Keratinocyte (primary cell): ENCODE data around the gene WEE2. TPM values are rescaled to one million over a fixed set of nuclear protein-coding genes. Genes with fewer than 3 reads are reported as not detected.

ENCODE experiments used
- DNase-seq: peaks from one replicate; pipeline ENCODE4 v3.0.0-alpha.2; 2011; ENCODE audit warnings: low read depth, missing footprints, low spot score
- FAIRE-seq: peaks from 2 replicates; lab custom pipeline; 2011; peaks lifted over from hg19 to GRCh38; lab: Jason Lieb, UNC
- H2AFZ ChIP-seq: 2 replicates; pipeline ENCODE4 v1.6.0; 2012; ENCODE audit warnings: low read length, control low read depth, inconsistent platforms; ENCODE audit not compliant: control insufficient read depth
- H3K27ac ChIP-seq: 2 replicates; pipeline ENCODE4 v1.5.1; 2011; ENCODE audit warnings: low read length; ENCODE audit not compliant: control insufficient read depth, insufficient read depth
- H3K27me3 ChIP-seq: 3 replicates; pipeline ENCODE4 v1.6.0; 2011; ENCODE audit warnings: low read length; ENCODE audit not compliant: control insufficient read depth, insufficient read depth; ENCODE audit errors: extremely low read depth
- H3K36me3 ChIP-seq, 2 experiments: 2 replicates in 1 of 2; 3 replicates in 1 of 2; pipeline ENCODE4 v1.5.1; 2011; ENCODE audit warnings: low read length in 2 of 2, mild to moderate bottlenecking in 1 of 2; ENCODE audit not compliant: control insufficient read depth in 2 of 2, insufficient read depth in 2 of 2; ENCODE audit errors: extremely low read depth in 1 of 2
- H3K4me1 ChIP-seq: 3 replicates; pipeline ENCODE4 v1.5.1; 2011; ENCODE audit warnings: low read length; ENCODE audit not compliant: control insufficient read depth, insufficient read depth; ENCODE audit errors: extremely low read depth
- H3K4me2 ChIP-seq: 3 replicates; pipeline ENCODE4 v1.6.0; 2011; ENCODE audit warnings: low read depth, low read length; ENCODE audit not compliant: control insufficient read depth, insufficient read depth; ENCODE audit errors: extremely low read depth
- H3K4me3 ChIP-seq, 3 experiments: fragments of 200-600 bp in 1 of 3; sonication (generic) in 1 of 3; 2 replicates in 2 of 3; 3 replicates in 1 of 3; pipeline ENCODE4 v1.5.1; 2011 to 2016; ENCODE audit warnings: low read length in 3 of 3, mild to moderate bottlenecking in 3 of 3, control low read depth in 2 of 3, inconsistent platforms in 1 of 3, low read depth in 1 of 3, mixed read lengths in 1 of 3, mixed run types in 1 of 3, moderate library complexity in 1 of 3; ENCODE audit not compliant: control insufficient read depth in 2 of 3, insufficient read depth in 2 of 3; ENCODE audit errors: extremely low read depth in 1 of 3
- H3K79me2 ChIP-seq: 2 replicates; pipeline ENCODE4 v1.6.0; 2012; ENCODE audit warnings: low read length; ENCODE audit not compliant: control insufficient read depth, insufficient read depth
- H3K9ac ChIP-seq: 3 replicates; pipeline ENCODE4 v1.6.0; 2011; ENCODE audit warnings: low read length; ENCODE audit not compliant: control insufficient read depth, insufficient read depth; ENCODE audit errors: extremely low read depth
- H3K9me1 ChIP-seq: 3 replicates; pipeline ENCODE4 v1.6.0; 2011; ENCODE audit warnings: low read length; ENCODE audit not compliant: control insufficient read depth, insufficient read depth; ENCODE audit errors: extremely low read depth
- H3K9me3 ChIP-seq: 2 replicates; pipeline ENCODE4 v1.5.1; 2012; ENCODE audit warnings: low read depth, low read length; ENCODE audit not compliant: control insufficient read depth
- H4K20me1 ChIP-seq: 3 replicates; pipeline ENCODE4 v1.6.0; 2011; ENCODE audit warnings: low read length; ENCODE audit not compliant: control insufficient read depth, insufficient read depth; ENCODE audit errors: extremely low read depth
- EZH2 ChIP-seq: IDR thresholded peaks from one replicate; pipeline ENCODE4 v1.6.1; 2012; ENCODE audit warnings: inconsistent platforms, mild to moderate bottlenecking, low read length, moderate library complexity
- dilution Hi-C: fragments of 300-500 bp; cut with MboI; formaldehyde crosslinking; loops from one replicate; pipeline ENCODE4 v1.7.0; 2020; ENCODE audit warnings: low sequenced_read_pairs; ENCODE audit not compliant: extremely low pct_ligation_motif_present
- polyA plus RNA-seq, 5 experiments: library from polyadenylated mRNA; depleted of rRNA in 3 of 5; stranded (reverse) in 3 of 5; stranded (forward) in 1 of 5; unstranded in 1 of 5; fragments of >200 nt; gene quantifications; 1 replicate in 1 of 5; 2 replicates in 3 of 5; 3 replicates in 1 of 5; pipeline versions ENCODE4 v1.2.1 to v1.2.3, GENCODE V29; 2011 to 2012; ENCODE audit warnings: missing spikeins in 2 of 5, low read depth in 1 of 5, low replicate concordance in 1 of 5
- TF ChIP-seq, protein P1 (sequence below), 3 experiments: IDR thresholded peaks in 1 of 3; conservative IDR thresholded peaks in 1 of 3; optimal IDR thresholded peaks in 1 of 3; 2 replicates in 2 of 3; 3 replicates in 1 of 3; pipeline versions ENCODE3 to v1.5.1; 2011; ENCODE audit warnings: low read length in 3 of 3, mild to moderate bottlenecking in 3 of 3, moderate library complexity in 2 of 3, control low read depth in 1 of 3, inconsistent platforms in 1 of 3; ENCODE audit not compliant: insufficient read depth in 2 of 3; ENCODE audit errors: extremely low read depth in 1 of 3

WEE2 gene
- polyA plus RNA-seq, 1 donor (not counting 4 experiments of a cell fraction or from before 2014, with no cell fraction given), result not detected

DNA sequence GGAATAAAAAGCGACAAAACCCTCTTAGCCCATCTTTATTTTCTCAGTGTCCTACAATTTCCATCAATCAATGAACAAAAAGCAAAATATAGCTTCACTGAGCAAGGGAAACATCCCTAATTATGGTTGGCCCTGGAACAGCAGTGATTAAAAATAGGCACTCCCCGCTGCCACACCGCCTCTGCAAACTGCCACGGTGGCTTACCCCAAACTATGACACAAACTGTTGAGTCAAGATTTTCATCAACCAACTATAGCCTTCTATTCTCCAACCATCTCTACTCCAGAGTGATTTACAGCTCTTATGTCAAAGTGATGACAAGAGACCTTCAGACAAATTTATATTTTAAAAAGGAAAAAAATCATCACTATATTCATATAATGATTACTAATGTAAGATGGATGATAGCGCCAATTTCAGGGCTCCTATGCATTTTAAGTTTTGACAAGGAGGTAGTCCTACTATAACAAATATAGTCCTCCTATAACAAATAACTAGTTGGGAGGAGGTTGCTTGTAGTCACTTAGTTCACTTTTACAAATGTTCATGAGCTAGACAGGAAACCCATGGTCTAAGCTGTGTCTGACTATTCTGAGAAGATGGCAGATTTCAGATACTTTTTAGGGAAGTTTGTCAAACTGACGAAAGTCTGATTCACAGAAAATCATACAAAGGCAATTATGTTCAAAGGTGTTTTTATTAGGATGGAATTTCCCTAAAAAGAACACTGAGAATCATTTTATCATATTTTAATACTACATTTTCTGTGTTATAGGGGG is 32.5 kb upstream of the WEE2 start:
- no peaks in the 10 kb centered on the region for H3K36me3 ChIP-seq
- no peak for FAIRE-seq
- H3K9me1 ChIP-seq, result no peaks in the 10 kb centered on the region
- H3K4me3 ChIP-seq, result no peak overlapping the region
- no peaks in the 10 kb centered on the region for H4K20me1 ChIP-seq
- H3K9me3 ChIP-seq, result no peaks in the 10 kb centered on the region
- no peak for DNase-seq
- H2AFZ ChIP-seq, result no peak overlapping the region
- H3K4me2 ChIP-seq, result no peak overlapping the region
- H3K79me2 ChIP-seq, result no peaks in the 10 kb centered on the region
- dilution Hi-C loops, result no loop called here
- no peak overlapping the region for H3K27ac ChIP-seq
- peaks cover 12% of the 10 kb centered on the region for H3K4me1 ChIP-seq
- H3K27me3 ChIP-seq, result no peaks in the 10 kb centered on the region
- H3K9ac ChIP-seq, result no peak overlapping the region
- TF ChIP-seq, protein P1, sequence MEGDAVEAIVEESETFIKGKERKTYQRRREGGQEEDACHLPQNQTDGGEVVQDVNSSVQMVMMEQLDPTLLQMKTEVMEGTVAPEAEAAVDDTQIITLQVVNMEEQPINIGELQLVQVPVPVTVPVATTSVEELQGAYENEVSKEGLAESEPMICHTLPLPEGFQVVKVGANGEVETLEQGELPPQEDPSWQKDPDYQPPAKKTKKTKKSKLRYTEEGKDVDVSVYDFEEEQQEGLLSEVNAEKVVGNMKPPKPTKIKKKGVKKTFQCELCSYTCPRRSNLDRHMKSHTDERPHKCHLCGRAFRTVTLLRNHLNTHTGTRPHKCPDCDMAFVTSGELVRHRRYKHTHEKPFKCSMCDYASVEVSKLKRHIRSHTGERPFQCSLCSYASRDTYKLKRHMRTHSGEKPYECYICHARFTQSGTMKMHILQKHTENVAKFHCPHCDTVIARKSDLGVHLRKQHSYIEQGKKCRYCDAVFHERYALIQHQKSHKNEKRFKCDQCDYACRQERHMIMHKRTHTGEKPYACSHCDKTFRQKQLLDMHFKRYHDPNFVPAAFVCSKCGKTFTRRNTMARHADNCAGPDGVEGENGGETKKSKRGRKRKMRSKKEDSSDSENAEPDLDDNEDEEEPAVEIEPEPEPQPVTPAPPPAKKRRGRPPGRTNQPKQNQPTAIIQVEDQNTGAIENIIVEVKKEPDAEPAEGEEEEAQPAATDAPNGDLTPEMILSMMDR (optimal IDR thresholded peaks at IDR 0.05 in 1 of 3, IDR thresholded peaks at IDR 0.05 in 1 of 3, conservative IDR thresholded peaks at IDR 0.05 in 1 of 3; ENCODE audit: extremely low read depth in 1 of 3, insufficient read depth in 2 of 3, low read length in 3 of 3), result no peak
- TF ChIP-seq EZH2, result no peak

- Histone ChIP-seq H3K27ac (peak overlapping the region; percentile 22), H3K9ac (no peak overlapping the region), H3K4me1 (peaks cover 12% of the 10 kb centered on the region), H4K20me1 (no peaks in the 10 kb centered on the region), H3K9me1 (no peaks in the 10 kb centered on the region), H3K9me3 (no peaks in the 10 kb centered on the region), H3K4me3 (no peak overlapping the region), H3K79me2 (no peaks in the 10 kb centered on the region), H3K4me2 (no peak overlapping the region), H3K36me3 (no peaks in the 10 kb centered on the region), H3K27me3 (no peaks in the 10 kb centered on the region), H2AFZ (no peak overlapping the region)
- DNase-seq (no peak), FAIRE-seq (no peak)
- dilution Hi-C loops, result no loop called here
- TF ChIP-seq, protein P1 (optimal IDR thresholded peaks at IDR 0.05 in 1 of 3, IDR thresholded peaks at IDR 0.05 in 1 of 3, conservative IDR thresholded peaks at IDR 0.05 in 1 of 3; ENCODE audit: extremely low read depth in 1 of 3, insufficient read depth in 2 of 3, low read length in 3 of 3), result no peak
- no peak for TF ChIP-seq EZH2
Observed at GRCh38 chr7:141676618-141677017, 31.5 kb upstream of the WEE2 start.
